ENCODE measurements around the gene SCARB1.
A peak's percentile ranks its signal among the peaks of the same experiment; 100 is the strongest.

The SCARB1 gene

GRCh38 chr12:124741211-124741610, 122.5 kb downstream of the SCARB1 start:
- DNase-seq, result no peak

GRCh38 chr12:124740691-124741137, 123.0 kb downstream of the SCARB1 start:
- no peak for DNase-seq

GRCh38 chr12:124739953-124740561, 123.6 kb downstream of the SCARB1 start:
- DNase-seq, result no peak

GRCh38 chr12:124738636-124739467, 124.8 kb downstream of the SCARB1 start:
- DNase-seq, result no peak

- DNase-seq, result no peak
Observed at GRCh38 chr12:124737772-124738635, 125.7 kb downstream of the SCARB1 start.

GRCh38 chr12:124737040-124737419, 126.6 kb downstream of the SCARB1 start:
- no peak for DNase-seq

GRCh38 chr12:124736115-124737039, 127.3 kb downstream of the SCARB1 start:
- no peak for DNase-seq

GRCh38 chr12:124734224-124734788, 129.4 kb downstream of the SCARB1 start:
- DNase-seq, result no peak

GRCh38 chr12:124733086-124733485, 130.6 kb downstream of the SCARB1 start:
- no peak for DNase-seq

- DNase-seq, result no peak
Observed at GRCh38 chr12:124732275-124733075, 131.2 kb downstream of the SCARB1 start.

GRCh38 chr12:124731869-124732268, 131.8 kb downstream of the SCARB1 start:
- no peak for DNase-seq

GRCh38 chr12:124730455-124730932, 133.2 kb downstream of the SCARB1 start:
- peak; percentile 8 for DNase-seq

- DNase-seq, result no peak
Observed at GRCh38 chr12:124727922-124728321, 135.7 kb downstream of the SCARB1 start.

- no peak for DNase-seq
Observed at GRCh38 chr12:124727264-124727800, 136.3 kb downstream of the SCARB1 start.

All from NCI-H748 treated with DMSO at 0.1 percent for 48 hours (cell line).